Suprapubic skin (tissue), 3 donors: ENCODE data around the gene BAIAP3.

ENCODE experiments used
- CTCF ChIP-seq, 2 donors: fragments of 200-600 bp in 1 of 2; fragments of 450-650 bp in 1 of 2; sonication (generic) in 1 of 2; IDR thresholded peaks; one replicate each; pipeline ENCODE4 v1.5.1; 2016 to 2019; ENCODE audit warnings: antibody characterized with exemption in 2 of 2, mild to moderate bottlenecking in 1 of 2, moderate library complexity in 1 of 2
- POLR2A ChIP-seq, 2 donors: fragments of 450-650 bp; IDR thresholded peaks; one replicate each; pipeline ENCODE4 v1.6.1; 2017; ENCODE audit warnings: antibody characterized with exemption in 2 of 2, mild to moderate bottlenecking in 2 of 2, moderate library complexity in 2 of 2

GRCh38 chr16:1371054-1371978 lies 37.9 kb downstream of the BAIAP3 start:
- no peak for TF ChIP-seq POLR2A (IDR thresholded peaks at IDR 0.05)
- TF ChIP-seq CTCF (IDR thresholded peaks at IDR 0.05), result no peak
